ENCODE measurements around the gene ZNF438. TPM values are rescaled to one million over a fixed set of nuclear protein-coding genes. Genes with fewer than 3 reads are reported as not detected.
A peak's percentile ranks its signal among the peaks of the same experiment; 100 is the strongest.

ZNF438 gene
- total RNA-seq, 2 donors from 2014 or later, result 10.6 to 14.5 TPM

GRCh38 chr10:30813872-30814481, 217.7 kb downstream of the ZNF438 start:
- DNase-seq (ENCODE audit: low spot score) (no peak), ATAC-seq (ENCODE audit: insufficient number of reproducible peaks, low FRiP score, low read depth) (no peak)
- Histone ChIP-seq H3K27ac (peak overlapping the region; percentile 9 to 83), H3K4me1 (ENCODE audit: control insufficient read depth in 1 of 2, low read depth in 2 of 2) (peaks cover 26 to 84% of the 10 kb centered on the region in 2 donors), H3K9me3 (no peaks in the 10 kb centered on the region), H3K27me3 (replicated peaks; ENCODE audit: insufficient read depth) (no peaks in the 10 kb centered on the region), H3K4me3 (no peak overlapping the region), H3K36me3 (no peaks in the 10 kb centered on the region)
- no peak for TF ChIP-seq CTCF (IDR thresholded peaks at IDR 0.05)

- peaks cover 19 to 67% of the 10 kb centered on the region in 2 donors for H3K4me1 ChIP-seq (ENCODE audit: control insufficient read depth in 1 of 2, low read depth in 2 of 2)
- H3K27me3 ChIP-seq (replicated peaks; ENCODE audit: insufficient read depth), result no peaks in the 10 kb centered on the region
- peak; percentile 34 for ATAC-seq (ENCODE audit: insufficient number of reproducible peaks, low FRiP score, low read depth)
- H3K9me3 ChIP-seq, result no peaks in the 10 kb centered on the region
- peak overlapping the region; percentile 83 to 88 for H3K27ac ChIP-seq
- no peaks in the 10 kb centered on the region for H3K36me3 ChIP-seq
- DNase-seq (ENCODE audit: low spot score), result no peak
- H3K4me3 ChIP-seq, result peak overlapping the region; percentile 59
- TF ChIP-seq CTCF (IDR thresholded peaks at IDR 0.05), result no peak
Observed at GRCh38 chr10:30812018-30812851, 219.4 kb downstream of the ZNF438 start.

GRCh38 chr10:30811276-30812017, 220.2 kb downstream of the ZNF438 start:
- H3K9me3 ChIP-seq, result no peaks in the 10 kb centered on the region
- TF ChIP-seq CTCF (IDR thresholded peaks at IDR 0.05), result no peak
- DNase-seq (ENCODE audit: low spot score) (no peak), ATAC-seq (ENCODE audit: insufficient number of reproducible peaks, low FRiP score, low read depth) (no peak)
- no peaks in the 10 kb centered on the region for H3K36me3 ChIP-seq
- peaks cover 19 to 59% of the 10 kb centered on the region in 2 donors for H3K4me1 ChIP-seq (ENCODE audit: control insufficient read depth in 1 of 2, low read depth in 2 of 2)
- no peaks in the 10 kb centered on the region for H3K27me3 ChIP-seq (replicated peaks; ENCODE audit: insufficient read depth)
- peak overlapping the region; percentile 59 for H3K4me3 ChIP-seq
- peak overlapping the region; percentile 83 to 88 for H3K27ac ChIP-seq

GRCh38 chr10:30810416-30810815, 221.2 kb downstream of the ZNF438 start:
- no peaks in the 10 kb centered on the region for H3K9me3 ChIP-seq
- peaks cover 19 to 48% of the 10 kb centered on the region in 2 donors for H3K4me1 ChIP-seq (ENCODE audit: control insufficient read depth in 1 of 2, low read depth in 2 of 2)
- no peak overlapping the region for H3K4me3 ChIP-seq
- no peak for DNase-seq (ENCODE audit: low spot score)
- TF ChIP-seq CTCF (IDR thresholded peaks at IDR 0.05), result no peak
- no peaks in the 10 kb centered on the region for H3K36me3 ChIP-seq
- no peaks in the 10 kb centered on the region for H3K27me3 ChIP-seq (replicated peaks; ENCODE audit: insufficient read depth)
- peak overlapping the region in 1 of 2 donors; percentile 18 for H3K27ac ChIP-seq
- ATAC-seq (ENCODE audit: insufficient number of reproducible peaks, low FRiP score, low read depth), result no peak

GRCh38 chr10:30806850-30807249, 224.8 kb downstream of the ZNF438 start:
- ATAC-seq (ENCODE audit: insufficient number of reproducible peaks, low FRiP score, low read depth), result no peak

More at GRCh38 chr10:30806850-30807249, 224.8 kb downstream of the ZNF438 start:
- peaks cover 8 to 34% of the 10 kb centered on the region in 2 donors for H3K4me1 ChIP-seq (ENCODE audit: control insufficient read depth in 1 of 2, low read depth in 2 of 2)
- H3K27me3 ChIP-seq (replicated peaks; ENCODE audit: insufficient read depth), result no peaks in the 10 kb centered on the region
- DNase-seq (ENCODE audit: low spot score), result no peak
- no peak overlapping the region for H3K4me3 ChIP-seq
- H3K27ac ChIP-seq, result no peak overlapping the region
- no peaks in the 10 kb centered on the region for H3K36me3 ChIP-seq
- no peaks in the 10 kb centered on the region for H3K9me3 ChIP-seq
- TF ChIP-seq CTCF (IDR thresholded peaks at IDR 0.05), result no peak
